IMR-90 (cell line): Measurements from ENCODE around the gene PODXL2.

Experiments used
- CTCF ChIP-seq: conservative IDR thresholded peaks from 2 replicates; pipeline ENCODE4 v1.5.1; 2012; ENCODE audit warnings: mild to moderate bottlenecking, low read depth, low read length, improper control_type of control experiment
- RFX5 ChIP-seq: IDR thresholded peaks from 2 replicates; pipeline ENCODE4 v1.8.0; 2012; ENCODE audit warnings: low read depth, mild to moderate bottlenecking, low read length, moderate library complexity

GRCh38 chr3:127676456-127676855 is 47.5 kb downstream of the PODXL2 start:
- TF ChIP-seq RFX5 (no peak), CTCF (no peak)
